Vagina (tissue), 2 donors: Measurements from ENCODE around the gene C13orf46.

Experiments
- POLR2A ChIP-seq, 2 donors: fragments of 450-650 bp; IDR thresholded peaks; one replicate each; pipeline ENCODE4 v1.6.1; 2017; ENCODE audit warnings: antibody characterized with exemption in 2 of 2, mild to moderate bottlenecking in 2 of 2, moderate library complexity in 2 of 2
- TF ChIP-seq, protein P1 (sequence below), 3 experiments: fragments of 450-650 bp in 2 of 3; fragments of 200-600 bp in 1 of 3; sonication (generic) in 1 of 3; IDR thresholded peaks; one replicate each; pipeline ENCODE4 v1.5.1; 2017 to 2019; ENCODE audit warnings: antibody characterized with exemption in 3 of 3, mild to moderate bottlenecking in 2 of 3, moderate library complexity in 2 of 3

DNA sequence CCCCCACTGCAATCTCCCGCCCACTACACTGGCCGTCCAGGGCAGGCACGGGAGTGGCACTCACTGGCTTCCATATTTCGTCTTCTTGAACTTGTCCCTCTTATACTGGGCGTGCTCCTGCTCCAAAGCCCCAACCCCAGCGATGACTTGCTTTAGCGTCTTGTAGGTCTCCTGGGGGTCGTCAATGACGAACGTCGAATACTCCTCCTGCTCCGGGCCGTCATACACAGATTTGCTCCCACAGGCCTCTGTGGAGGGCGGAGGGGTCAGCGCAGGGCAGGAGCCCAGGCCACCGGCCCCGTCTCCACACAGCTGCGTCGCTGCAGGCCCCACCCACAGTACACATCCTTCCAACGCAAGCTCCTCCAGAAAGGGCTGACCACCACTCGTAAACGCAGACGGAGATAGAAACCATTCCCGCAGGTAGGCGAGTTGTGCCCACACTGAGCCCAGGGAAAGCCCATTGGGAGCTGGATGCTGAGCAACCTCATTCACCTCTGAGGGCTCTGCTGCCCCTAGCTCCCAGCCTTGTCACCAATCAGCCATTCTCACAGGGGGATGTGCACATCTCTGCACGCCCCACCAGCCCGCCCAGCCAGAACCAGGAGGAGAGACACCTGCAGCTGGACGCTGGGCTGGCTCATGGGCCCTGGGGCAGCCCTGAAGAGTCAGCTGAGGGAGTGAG is 7.9 kb upstream of the C13orf46 start:
- TF ChIP-seq, protein P1, sequence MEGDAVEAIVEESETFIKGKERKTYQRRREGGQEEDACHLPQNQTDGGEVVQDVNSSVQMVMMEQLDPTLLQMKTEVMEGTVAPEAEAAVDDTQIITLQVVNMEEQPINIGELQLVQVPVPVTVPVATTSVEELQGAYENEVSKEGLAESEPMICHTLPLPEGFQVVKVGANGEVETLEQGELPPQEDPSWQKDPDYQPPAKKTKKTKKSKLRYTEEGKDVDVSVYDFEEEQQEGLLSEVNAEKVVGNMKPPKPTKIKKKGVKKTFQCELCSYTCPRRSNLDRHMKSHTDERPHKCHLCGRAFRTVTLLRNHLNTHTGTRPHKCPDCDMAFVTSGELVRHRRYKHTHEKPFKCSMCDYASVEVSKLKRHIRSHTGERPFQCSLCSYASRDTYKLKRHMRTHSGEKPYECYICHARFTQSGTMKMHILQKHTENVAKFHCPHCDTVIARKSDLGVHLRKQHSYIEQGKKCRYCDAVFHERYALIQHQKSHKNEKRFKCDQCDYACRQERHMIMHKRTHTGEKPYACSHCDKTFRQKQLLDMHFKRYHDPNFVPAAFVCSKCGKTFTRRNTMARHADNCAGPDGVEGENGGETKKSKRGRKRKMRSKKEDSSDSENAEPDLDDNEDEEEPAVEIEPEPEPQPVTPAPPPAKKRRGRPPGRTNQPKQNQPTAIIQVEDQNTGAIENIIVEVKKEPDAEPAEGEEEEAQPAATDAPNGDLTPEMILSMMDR (IDR thresholded peaks at IDR 0.05), result no peak
- TF ChIP-seq POLR2A (IDR thresholded peaks at IDR 0.05), result no peak
